Measurements from ENCODE around the gene PRKAG3. TPM values are rescaled to one million over a fixed set of nuclear protein-coding genes. Genes with fewer than 3 reads are reported as not detected.

PRKAG3 gene
- total and polyA plus RNA-seq, 2 donors (not counting 1 experiment from before 2014, with no cell fraction given), result not detected

DNA sequence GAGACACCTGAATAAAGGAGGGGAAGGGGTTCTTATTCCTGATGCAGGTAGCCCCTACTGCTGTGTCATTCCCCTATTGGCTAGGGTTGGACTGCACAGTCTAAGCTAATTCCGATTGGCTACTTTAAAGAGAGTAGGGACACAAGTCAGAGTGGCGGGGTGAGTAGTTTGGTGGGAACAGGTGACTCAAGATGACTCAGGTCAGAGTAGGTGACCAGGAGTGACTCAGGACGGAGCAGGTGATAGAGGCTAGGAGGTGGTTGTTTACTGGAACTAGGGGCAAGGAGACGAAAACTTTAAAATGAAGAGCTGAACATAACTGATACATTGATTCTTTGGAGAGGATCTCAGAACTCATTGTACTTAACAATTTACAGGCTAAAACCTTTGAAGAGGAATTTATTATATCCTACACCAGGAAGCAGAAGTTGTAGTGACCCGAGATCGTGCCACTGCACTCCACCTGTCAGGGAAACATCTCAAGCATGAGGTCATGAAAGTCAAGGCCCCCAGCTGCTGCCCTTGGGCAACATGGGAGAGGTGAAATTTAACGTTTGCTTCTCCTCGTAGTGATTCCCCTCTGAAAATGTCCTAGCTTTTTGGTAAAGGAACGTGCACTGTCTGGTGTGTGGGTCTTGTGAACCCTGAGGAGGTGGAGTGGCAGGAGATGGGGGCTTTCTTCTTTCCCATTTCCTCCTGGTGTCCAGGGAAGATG lies 54.2 kb downstream of the PRKAG3 start:
- Histone ChIP-seq H3K4me3 (ENCODE audit: control extremely low read depth in 1 of 5, extremely low read depth in 1 of 5, insufficient read depth in 1 of 5, low read depth in 2 of 5, low read length in 4 of 5) (no peak overlapping the region), H3K9ac (ENCODE audit: low read length) (no peak overlapping the region), H3K79me2 (ENCODE audit: control insufficient read depth, insufficient read depth, low read length) (no peaks in the 10 kb centered on the region), H3K27ac (ENCODE audit: low read length in 2 of 2) (no peak overlapping the region), H3K4me2 (replicated peaks; ENCODE audit: low read depth, low read length, poor library complexity, severe bottlenecking) (no peak overlapping the region), H3K4me1 (ENCODE audit: control insufficient read depth in 2 of 2, insufficient read depth in 2 of 2, low read length in 2 of 2) (peaks cover 6 to 11% of the 10 kb centered on the region in 2 donors), H3K27me3 (replicated peaks in 1 of 4; ENCODE audit: control extremely low read depth in 1 of 4, control insufficient read depth in 3 of 4, insufficient read depth in 4 of 4, low read length in 3 of 4) (peaks cover 0 to 19% (median 12%) of the 10 kb centered on the region in 4 experiments), H3K9me3 (ENCODE audit: control extremely low read depth in 1 of 3, control insufficient read depth in 2 of 3, insufficient read depth in 1 of 3, low read length in 2 of 3) (peaks cover 0 to 24% (median 9%) of the 10 kb centered on the region in 3 donors), H3K36me3 (replicated peaks in 1 of 2; ENCODE audit: control extremely low read depth in 1 of 2, control insufficient read depth in 1 of 2, extremely low read depth in 1 of 2, insufficient read depth in 2 of 2, low read length in 1 of 2) (no peaks in the 10 kb centered on the region), H4K20me1 (ENCODE audit: control insufficient read depth, insufficient read depth, low read length, poor library complexity, severe bottlenecking) (no peaks in the 10 kb centered on the region), H2AFZ (ENCODE audit: insufficient read depth, low read depth, low read length, poor library complexity, severe bottlenecking) (no peak overlapping the region)
- DNase-seq, result no peak
- WGBS (ENCODE audit: insufficient coverage), result 86% methylated on average over 4 of the region's 9 CpGs
- ChIA-PET POLR2A (no interaction called here), CTCF (no interaction called here)
- no peak for ATAC-seq (ENCODE audit: low read depth)
- TF ChIP-seq, protein P1, sequence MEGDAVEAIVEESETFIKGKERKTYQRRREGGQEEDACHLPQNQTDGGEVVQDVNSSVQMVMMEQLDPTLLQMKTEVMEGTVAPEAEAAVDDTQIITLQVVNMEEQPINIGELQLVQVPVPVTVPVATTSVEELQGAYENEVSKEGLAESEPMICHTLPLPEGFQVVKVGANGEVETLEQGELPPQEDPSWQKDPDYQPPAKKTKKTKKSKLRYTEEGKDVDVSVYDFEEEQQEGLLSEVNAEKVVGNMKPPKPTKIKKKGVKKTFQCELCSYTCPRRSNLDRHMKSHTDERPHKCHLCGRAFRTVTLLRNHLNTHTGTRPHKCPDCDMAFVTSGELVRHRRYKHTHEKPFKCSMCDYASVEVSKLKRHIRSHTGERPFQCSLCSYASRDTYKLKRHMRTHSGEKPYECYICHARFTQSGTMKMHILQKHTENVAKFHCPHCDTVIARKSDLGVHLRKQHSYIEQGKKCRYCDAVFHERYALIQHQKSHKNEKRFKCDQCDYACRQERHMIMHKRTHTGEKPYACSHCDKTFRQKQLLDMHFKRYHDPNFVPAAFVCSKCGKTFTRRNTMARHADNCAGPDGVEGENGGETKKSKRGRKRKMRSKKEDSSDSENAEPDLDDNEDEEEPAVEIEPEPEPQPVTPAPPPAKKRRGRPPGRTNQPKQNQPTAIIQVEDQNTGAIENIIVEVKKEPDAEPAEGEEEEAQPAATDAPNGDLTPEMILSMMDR (IDR thresholded peaks at IDR 0.05), result no peak
- no peak for TF ChIP-seq EZH2 (IDR thresholded peaks at IDR 0.05; ENCODE audit: borderline replicate concordance, insufficient read depth, low read depth, low read length, poor library complexity, severe bottlenecking)
- Mint-ChIP-seq H3K4me3 (no peak overlapping the region), H3K27ac (no peak overlapping the region), H3K9me3 (ENCODE audit: insufficient read depth) (peaks cover 14% of the 10 kb centered on the region), H3K4me1 (peaks cover 6% of the 10 kb centered on the region), H3K27me3 (peaks cover 39% of the 10 kb centered on the region)
- intact Hi-C loops (cut with micrococcal nuclease), result no loop called here

DNA sequence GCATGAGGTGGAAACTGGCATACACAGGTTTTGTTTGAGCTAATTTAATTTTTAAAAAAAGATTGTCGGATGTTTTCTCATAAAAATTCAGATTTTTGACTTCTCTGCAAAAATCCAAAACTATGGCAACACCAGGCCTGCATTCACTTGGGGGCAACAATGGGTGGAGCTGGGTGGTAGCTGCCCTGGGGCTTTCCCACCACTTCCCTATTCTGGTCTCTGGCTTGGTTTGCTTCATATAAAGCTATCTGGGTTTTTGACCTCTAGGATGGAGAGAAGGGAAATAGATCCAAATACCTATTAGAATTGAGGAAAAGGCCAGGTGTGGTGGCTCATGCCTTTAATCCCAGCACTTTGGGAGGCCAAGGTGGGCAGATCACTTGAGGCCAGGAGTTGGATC lies 55.1 kb downstream of the PRKAG3 start:
- Histone ChIP-seq H2AFZ (ENCODE audit: insufficient read depth, low read depth, low read length, poor library complexity, severe bottlenecking) (no peak overlapping the region), H3K9me3 (ENCODE audit: control extremely low read depth in 1 of 3, control insufficient read depth in 2 of 3, insufficient read depth in 1 of 3, low read length in 2 of 3) (peaks cover 0 to 24% (median 9%) of the 10 kb centered on the region in 3 donors), H3K4me2 (replicated peaks; ENCODE audit: low read depth, low read length, poor library complexity, severe bottlenecking) (no peak overlapping the region), H3K4me3 (ENCODE audit: control extremely low read depth in 1 of 5, extremely low read depth in 1 of 5, insufficient read depth in 1 of 5, low read depth in 2 of 5, low read length in 4 of 5) (no peak overlapping the region), H4K20me1 (ENCODE audit: control insufficient read depth, insufficient read depth, low read length, poor library complexity, severe bottlenecking) (no peaks in the 10 kb centered on the region), H3K27me3 (replicated peaks in 1 of 4; ENCODE audit: control extremely low read depth in 1 of 4, control insufficient read depth in 3 of 4, insufficient read depth in 4 of 4, low read length in 3 of 4) (peaks cover 0 to 11% (median 10%) of the 10 kb centered on the region in 4 experiments), H3K36me3 (replicated peaks in 1 of 2; ENCODE audit: control extremely low read depth in 1 of 2, control insufficient read depth in 1 of 2, extremely low read depth in 1 of 2, insufficient read depth in 2 of 2, low read length in 1 of 2) (no peaks in the 10 kb centered on the region), H3K79me2 (ENCODE audit: control insufficient read depth, insufficient read depth, low read length) (no peaks in the 10 kb centered on the region), H3K4me1 (ENCODE audit: control insufficient read depth in 2 of 2, insufficient read depth in 2 of 2, low read length in 2 of 2) (peaks cover under 1 to 4% of the 10 kb centered on the region in 2 donors), H3K27ac (ENCODE audit: low read length in 2 of 2) (no peak overlapping the region), H3K9ac (ENCODE audit: low read length) (no peak overlapping the region)
- TF ChIP-seq, protein P1 (IDR thresholded peaks at IDR 0.05), result no peak
- no peak for TF ChIP-seq EZH2 (IDR thresholded peaks at IDR 0.05; ENCODE audit: borderline replicate concordance, insufficient read depth, low read depth, low read length, poor library complexity, severe bottlenecking)
- CTCF ChIA-PET, result no interaction called here
- intact Hi-C loops (cut with micrococcal nuclease), result no loop called here
- H3K4me1 Mint-ChIP-seq, result peaks cover 4% of the 10 kb centered on the region
- H3K4me3 Mint-ChIP-seq, result no peak overlapping the region
- WGBS (ENCODE audit: insufficient coverage), result no CpG with 5 or more reads among the region's 1 CpG
- peaks cover 14% of the 10 kb centered on the region for H3K9me3 Mint-ChIP-seq (ENCODE audit: insufficient read depth)
- DNase-seq (no peak), ATAC-seq (ENCODE audit: low read depth) (no peak)
- no peak overlapping the region for H3K27ac Mint-ChIP-seq
- H3K27me3 Mint-ChIP-seq, result peaks cover 35% of the 10 kb centered on the region
- POLR2A ChIA-PET, result no interaction called here

Data from B cell (primary cell).